BLaER1 (cell line): ENCODE data around the gene PIGR.
A peak's percentile ranks its signal among the peaks of the same experiment; 100 is the strongest.

Source experiments
- H3K27ac ChIP-seq: shearing (Covaris generic); formaldehyde crosslinking; 2 replicates; pipeline ENCODE4 v1.8.1; 2022
- H3K27me3 ChIP-seq: shearing (Covaris generic); formaldehyde crosslinking; 2 replicates; pipeline ENCODE4 v1.8.1; 2022
- H3K36me3 ChIP-seq: shearing (Covaris generic); formaldehyde crosslinking; 2 replicates; pipeline ENCODE4 v1.8.1; 2022
- H3K4me1 ChIP-seq: shearing (Covaris generic); formaldehyde crosslinking; 2 replicates; pipeline ENCODE4 v1.8.1; 2022
- H3K4me2 ChIP-seq: shearing (Covaris generic); formaldehyde crosslinking; 2 replicates; pipeline ENCODE4 v1.8.1; 2022
- H3K4me3 ChIP-seq: shearing (Covaris generic); formaldehyde crosslinking; 2 replicates; pipeline ENCODE4 v1.8.1; 2022
- H3K9ac ChIP-seq: shearing (Covaris generic); formaldehyde crosslinking; 2 replicates; pipeline ENCODE4 v1.8.1; 2022
- H3K9me3 ChIP-seq: shearing (Covaris generic); formaldehyde crosslinking; 2 replicates; pipeline ENCODE4 v1.8.1; 2022
- H4K20me1 ChIP-seq: shearing (Covaris generic); formaldehyde crosslinking; 2 replicates; pipeline ENCODE4 v1.8.1; 2022
- Cebpa-rat ChIP-seq: shearing (Covaris generic); IDR thresholded peaks from 2 replicates; pipeline ENCODE4 v1.8.1; 2022

PIGR gene

GRCh38 chr1:206939131-206939530 lies 7.1 kb downstream of the PIGR start:
- no peak overlapping the region for H3K9ac ChIP-seq
- H3K27me3 ChIP-seq: no peaks in the 10 kb centered on the region
- TF ChIP-seq Cebpa-rat: no peak
- H4K20me1 ChIP-seq: no peaks in the 10 kb centered on the region
- H3K27ac ChIP-seq: no peak overlapping the region
- H3K4me2 ChIP-seq: no peak overlapping the region
- H3K4me1 ChIP-seq: peaks cover 12% of the 10 kb centered on the region
- no peak overlapping the region for H3K4me3 ChIP-seq
- no peaks in the 10 kb centered on the region for H3K9me3 ChIP-seq
- H3K36me3 ChIP-seq: no peaks in the 10 kb centered on the region

- Histone ChIP-seq H3K4me3 (no peak overlapping the region), H3K4me2 (no peak overlapping the region), H3K9ac (no peak overlapping the region), H3K27ac (no peak overlapping the region), H4K20me1 (no peaks in the 10 kb centered on the region), H3K9me3 (no peaks in the 10 kb centered on the region), H3K36me3 (no peaks in the 10 kb centered on the region), H3K4me1 (peaks cover 20% of the 10 kb centered on the region), H3K27me3 (no peaks in the 10 kb centered on the region)
- no peak for TF ChIP-seq Cebpa-rat
Measured at GRCh38 chr1:206937425-206937824, 8.8 kb downstream of the PIGR start.

GRCh38 chr1:206935491-206936067 lies 10.7 kb downstream of the PIGR start:
- Histone ChIP-seq H3K27me3 (no peaks in the 10 kb centered on the region), H3K4me3 (no peak overlapping the region), H3K27ac (no peak overlapping the region), H4K20me1 (no peaks in the 10 kb centered on the region), H3K4me2 (no peak overlapping the region), H3K4me1 (peaks cover 34% of the 10 kb centered on the region), H3K36me3 (no peaks in the 10 kb centered on the region), H3K9me3 (no peaks in the 10 kb centered on the region), H3K9ac (no peak overlapping the region)
- no peak for TF ChIP-seq Cebpa-rat

- no peak overlapping the region for H3K4me3 ChIP-seq
- H3K36me3 ChIP-seq: no peaks in the 10 kb centered on the region
- no peaks in the 10 kb centered on the region for H3K9me3 ChIP-seq
- no peak overlapping the region for H3K9ac ChIP-seq
- no peaks in the 10 kb centered on the region for H3K27me3 ChIP-seq
- peaks cover 38% of the 10 kb centered on the region for H3K4me1 ChIP-seq
- no peak overlapping the region for H3K4me2 ChIP-seq
- no peaks in the 10 kb centered on the region for H4K20me1 ChIP-seq
- no peak for TF ChIP-seq Cebpa-rat
- H3K27ac ChIP-seq: no peak overlapping the region
Measured at GRCh38 chr1:206933333-206933945, 12.8 kb downstream of the PIGR start.

- Histone ChIP-seq H3K4me2 (no peak overlapping the region), H3K4me1 (peaks cover 38% of the 10 kb centered on the region), H3K9ac (no peak overlapping the region), H3K4me3 (no peak overlapping the region), H3K27me3 (no peaks in the 10 kb centered on the region), H3K27ac (no peak overlapping the region), H3K9me3 (no peaks in the 10 kb centered on the region), H3K36me3 (no peaks in the 10 kb centered on the region), H4K20me1 (no peaks in the 10 kb centered on the region)
- TF ChIP-seq Cebpa-rat: no peak
Measured at GRCh38 chr1:206932177-206932576, 14.1 kb downstream of the PIGR start.

- H3K4me2 ChIP-seq: peak overlapping the region; percentile 81
- no peaks in the 10 kb centered on the region for H3K9me3 ChIP-seq
- H3K9ac ChIP-seq: no peak overlapping the region
- no peaks in the 10 kb centered on the region for H3K27me3 ChIP-seq
- H3K36me3 ChIP-seq: no peaks in the 10 kb centered on the region
- H3K4me3 ChIP-seq: no peak overlapping the region
- H3K4me1 ChIP-seq: peaks cover 38% of the 10 kb centered on the region
- no peak overlapping the region for H3K27ac ChIP-seq
- no peak for TF ChIP-seq Cebpa-rat
- H4K20me1 ChIP-seq: no peaks in the 10 kb centered on the region
Measured at GRCh38 chr1:206931709-206932108, 14.6 kb downstream of the PIGR start.

- Histone ChIP-seq H3K36me3 (no peaks in the 10 kb centered on the region), H3K9ac (peak overlapping the region; percentile 68), H3K4me1 (peaks cover 42% of the 10 kb centered on the region), H3K4me2 (peak overlapping the region; percentile 81), H3K27me3 (no peaks in the 10 kb centered on the region), H3K4me3 (no peak overlapping the region), H4K20me1 (no peaks in the 10 kb centered on the region), H3K27ac (peak overlapping the region; percentile 85), H3K9me3 (no peaks in the 10 kb centered on the region)
- no peak for TF ChIP-seq Cebpa-rat
Measured at GRCh38 chr1:206930210-206930798, 16.0 kb downstream of the PIGR start.

GRCh38 chr1:206929524-206929923 lies 16.7 kb downstream of the PIGR start:
- no peak overlapping the region for H3K9ac ChIP-seq

GRCh38 chr1:206926286-206926685 lies 20.0 kb downstream of the PIGR start:
- Histone ChIP-seq H3K36me3 (no peaks in the 10 kb centered on the region), H3K4me1 (peaks cover 63% of the 10 kb centered on the region), H3K4me2 (no peak overlapping the region), H4K20me1 (no peaks in the 10 kb centered on the region), H3K9me3 (no peaks in the 10 kb centered on the region), H3K4me3 (no peak overlapping the region), H3K27me3 (no peaks in the 10 kb centered on the region), H3K27ac (no peak overlapping the region), H3K9ac (no peak overlapping the region)
- no peak for TF ChIP-seq Cebpa-rat

More at GRCh38 chr1:206929524-206929923, 16.7 kb downstream of the PIGR start:
- no peak for TF ChIP-seq Cebpa-rat
- Histone ChIP-seq H3K9me3 (no peaks in the 10 kb centered on the region), H3K27me3 (no peaks in the 10 kb centered on the region), H3K4me1 (peaks cover 50% of the 10 kb centered on the region), H3K4me3 (no peak overlapping the region), H3K27ac (peak overlapping the region; percentile 85), H4K20me1 (no peaks in the 10 kb centered on the region), H3K4me2 (peak overlapping the region; percentile 81), H3K36me3 (no peaks in the 10 kb centered on the region)

- H3K9me3 ChIP-seq: no peaks in the 10 kb centered on the region
- peaks cover 63% of the 10 kb centered on the region for H3K4me1 ChIP-seq
- H4K20me1 ChIP-seq: no peaks in the 10 kb centered on the region
- H3K4me3 ChIP-seq: no peak overlapping the region
- no peaks in the 10 kb centered on the region for H3K27me3 ChIP-seq
- peak overlapping the region; percentile 92 for H3K27ac ChIP-seq
- H3K36me3 ChIP-seq: no peaks in the 10 kb centered on the region
- peak overlapping the region; percentile 92 for H3K4me2 ChIP-seq
- H3K9ac ChIP-seq: peak overlapping the region; percentile 22; the same call in 1 of the 2 replicates
- no peak for TF ChIP-seq Cebpa-rat
Measured at GRCh38 chr1:206925106-206925736, 21.0 kb downstream of the PIGR start.
